ENCODE measurements around the gene PANX2. TPM values are rescaled to one million over a fixed set of nuclear protein-coding genes. Genes with fewer than 3 reads are reported as not detected.

The PANX2 gene
- total RNA-seq, 1 donor from 2014 or later, result 3.0 TPM

DNA sequence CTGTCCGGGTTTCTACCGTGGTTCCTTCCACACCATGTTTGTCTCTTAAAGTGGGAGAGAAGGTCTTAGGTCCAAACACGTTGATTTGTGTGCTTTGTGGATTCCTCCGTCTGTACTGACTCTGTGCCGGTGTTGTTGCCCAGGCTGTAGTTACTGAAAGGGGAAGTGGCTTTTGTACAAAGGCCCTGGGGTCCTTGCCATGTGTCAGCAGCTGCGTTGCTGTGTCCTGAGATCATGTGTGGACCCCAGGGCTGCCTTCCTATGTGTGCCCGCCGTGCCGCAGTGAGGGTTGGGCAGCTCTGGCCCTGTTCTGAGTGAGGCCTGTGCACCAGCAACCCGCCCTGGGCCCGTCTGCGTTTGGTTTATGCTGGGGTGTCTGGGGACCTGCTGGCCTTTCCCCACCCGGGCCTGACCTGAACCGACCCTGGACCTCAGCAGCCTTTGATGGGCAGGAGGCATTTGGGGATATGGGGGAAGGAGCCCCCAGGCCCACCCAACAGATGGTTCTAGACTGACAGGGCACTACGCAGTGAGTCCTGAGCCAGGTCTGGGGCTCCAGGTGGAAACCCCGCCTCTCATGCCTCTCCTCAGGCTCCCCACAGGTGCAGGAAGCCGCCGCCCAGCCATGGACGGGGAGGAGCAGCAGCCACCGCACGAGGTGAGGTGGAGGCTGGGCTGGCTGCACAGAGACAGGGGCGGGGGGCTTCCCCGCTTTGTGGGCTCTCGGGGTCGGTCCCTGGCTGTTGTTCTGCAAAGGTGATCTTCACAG, 22.1 kb downstream of the PANX2 start:
- no peak overlapping the region for H3K4me3 Mint-ChIP-seq (ENCODE audit: unreplicated experiment)
- H3K4me1 Mint-ChIP-seq (ENCODE audit: low read depth), result peaks cover 13% of the 10 kb centered on the region
- no peak for DNase-seq (ENCODE audit: low spot score)
- TF ChIP-seq CTCF (IDR thresholded peaks at IDR 0.05), result no peak
- H3K36me3 Mint-ChIP-seq (ENCODE audit: low read depth), result no peaks in the 10 kb centered on the region
- no peaks in the 10 kb centered on the region for H3K27me3 Mint-ChIP-seq (ENCODE audit: low read depth)
- no peaks in the 10 kb centered on the region for H3K9me3 Mint-ChIP-seq (ENCODE audit: low read depth)
- no peak overlapping the region for H3K27ac Mint-ChIP-seq (ENCODE audit: unreplicated experiment)

GRCh38 chr22:50193621-50194020, 23.1 kb downstream of the PANX2 start:
- H3K4me1 Mint-ChIP-seq (ENCODE audit: low read depth), result peaks cover 13% of the 10 kb centered on the region
- H3K27me3 Mint-ChIP-seq (ENCODE audit: low read depth), result no peaks in the 10 kb centered on the region
- no peak overlapping the region for H3K27ac Mint-ChIP-seq (ENCODE audit: unreplicated experiment)
- TF ChIP-seq CTCF (IDR thresholded peaks at IDR 0.05), result no peak
- no peak for DNase-seq (ENCODE audit: low spot score)
- H3K4me3 Mint-ChIP-seq (ENCODE audit: unreplicated experiment), result no peak overlapping the region
- no peaks in the 10 kb centered on the region for H3K9me3 Mint-ChIP-seq (ENCODE audit: low read depth)
- no peaks in the 10 kb centered on the region for H3K36me3 Mint-ChIP-seq (ENCODE audit: low read depth)

DNA sequence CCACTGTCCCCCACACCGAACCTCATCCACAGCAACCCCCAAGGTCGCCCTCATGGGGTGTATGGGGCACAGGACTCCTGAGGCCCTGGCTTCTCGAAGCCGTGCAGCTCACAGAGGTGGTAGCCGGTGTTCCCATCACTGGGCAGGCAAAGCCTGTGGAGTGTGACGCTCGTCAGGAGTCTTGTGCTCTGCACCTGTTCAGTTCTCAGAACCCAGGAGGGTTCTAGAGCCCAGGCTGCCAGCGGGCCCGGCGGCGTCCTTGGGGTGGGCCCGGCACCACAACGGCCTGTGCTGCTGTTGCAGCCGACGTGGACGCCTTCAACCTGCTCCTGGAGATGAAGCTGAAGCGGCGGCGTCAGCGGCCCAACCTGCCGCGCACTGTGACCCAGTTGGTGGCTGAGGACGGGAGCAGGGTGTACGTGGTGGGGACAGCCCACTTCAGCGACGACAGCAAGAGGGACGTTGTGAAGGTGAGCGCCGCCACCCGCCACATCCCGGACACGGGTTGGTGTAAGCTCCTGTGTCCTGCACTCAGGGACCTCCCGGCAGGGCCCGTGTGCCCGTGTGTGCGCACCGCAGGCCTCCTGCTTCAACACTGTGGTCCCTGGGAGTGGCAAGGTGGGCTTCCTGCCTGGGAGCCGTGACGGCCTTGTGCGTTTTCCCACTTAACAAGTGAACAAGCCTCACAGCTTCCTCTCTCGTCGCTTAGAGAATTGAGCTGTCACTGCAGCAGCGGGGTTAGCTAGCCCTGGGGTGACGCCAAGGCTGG, 23.7 kb downstream of the PANX2 start:
- no peaks in the 10 kb centered on the region for H3K27me3 Mint-ChIP-seq (ENCODE audit: low read depth)
- H3K4me1 Mint-ChIP-seq (ENCODE audit: low read depth), result peaks cover 13% of the 10 kb centered on the region
- H3K27ac Mint-ChIP-seq (ENCODE audit: unreplicated experiment), result no peak overlapping the region
- H3K4me3 Mint-ChIP-seq (ENCODE audit: unreplicated experiment), result no peak overlapping the region
- no peak for TF ChIP-seq CTCF (IDR thresholded peaks at IDR 0.05)
- H3K9me3 Mint-ChIP-seq (ENCODE audit: low read depth), result no peaks in the 10 kb centered on the region
- H3K36me3 Mint-ChIP-seq (ENCODE audit: low read depth), result no peaks in the 10 kb centered on the region
- no peak for DNase-seq (ENCODE audit: low spot score)

DNA sequence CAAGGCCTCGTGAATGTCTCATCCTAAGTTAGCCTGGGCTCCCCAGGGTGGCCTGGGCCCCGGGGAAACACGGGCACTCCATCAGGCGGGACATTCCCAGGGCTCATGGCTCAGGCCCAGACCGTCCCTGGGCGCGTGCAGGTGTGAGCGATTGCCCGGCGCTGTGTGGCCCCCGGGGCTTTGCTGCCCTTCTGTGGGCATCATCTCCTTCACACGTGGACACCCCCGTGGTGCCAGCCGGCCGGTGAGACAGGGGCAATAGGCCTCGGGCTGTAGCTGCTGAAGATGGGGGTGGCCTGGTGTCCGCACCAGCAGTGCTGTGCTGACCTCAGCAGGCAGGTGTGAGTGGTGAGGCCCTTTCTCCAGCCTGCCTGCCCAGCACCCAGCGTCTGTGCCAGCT, 25.7 kb downstream of the PANX2 start:
- no peaks in the 10 kb centered on the region for H3K9me3 Mint-ChIP-seq (ENCODE audit: low read depth)
- peaks cover 11% of the 10 kb centered on the region for H3K4me1 Mint-ChIP-seq (ENCODE audit: low read depth)
- H3K36me3 Mint-ChIP-seq (ENCODE audit: low read depth), result no peaks in the 10 kb centered on the region
- no peak for TF ChIP-seq CTCF (IDR thresholded peaks at IDR 0.05)
- H3K4me3 Mint-ChIP-seq (ENCODE audit: unreplicated experiment), result no peak overlapping the region
- no peak overlapping the region for H3K27ac Mint-ChIP-seq (ENCODE audit: unreplicated experiment)
- no peak for DNase-seq (ENCODE audit: low spot score)
- no peaks in the 10 kb centered on the region for H3K27me3 Mint-ChIP-seq (ENCODE audit: low read depth)

DNA sequence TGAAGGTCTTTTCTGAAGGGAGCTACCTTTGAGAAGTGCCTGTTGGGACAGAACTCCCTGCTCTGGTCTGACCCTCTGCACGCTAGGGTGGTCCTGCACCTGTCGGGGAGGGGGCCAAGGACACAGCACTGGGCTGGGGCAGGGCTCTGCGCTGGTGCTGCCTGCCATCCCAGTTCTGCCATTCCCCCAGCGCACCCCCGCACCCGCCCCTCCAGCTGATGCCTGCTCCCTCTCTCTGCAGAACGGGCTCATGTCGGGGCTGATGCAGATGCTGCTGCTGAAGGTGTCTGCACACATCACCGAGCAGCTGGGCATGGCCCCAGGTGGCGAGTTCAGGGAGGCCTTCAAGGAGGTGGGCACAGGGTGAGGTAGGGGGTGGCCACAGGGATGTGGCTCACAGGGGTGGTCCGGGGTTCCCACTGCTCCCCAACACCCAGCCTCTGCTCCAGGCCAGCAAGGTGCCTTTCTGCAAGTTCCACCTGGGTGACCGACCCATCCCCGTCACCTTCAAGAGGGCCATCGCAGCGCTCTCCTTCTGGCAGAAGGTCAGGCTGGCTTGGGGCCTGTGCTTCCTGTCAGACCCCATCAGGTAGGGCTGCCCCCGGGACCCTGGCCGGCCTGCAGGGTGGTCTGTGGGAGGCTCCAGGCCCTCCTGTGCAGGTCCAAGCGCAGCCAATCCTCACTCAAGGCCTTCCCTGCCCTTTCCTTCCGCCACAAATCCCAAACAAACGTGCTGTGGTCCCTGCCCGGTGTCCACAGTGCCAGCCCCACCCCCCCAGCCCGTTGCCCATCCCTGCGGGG, 26.7 kb downstream of the PANX2 start:
- H3K27me3 Mint-ChIP-seq (ENCODE audit: low read depth), result no peaks in the 10 kb centered on the region

More for the DNA sequence above, 26.7 kb downstream of the PANX2 start:
- no peak for TF ChIP-seq CTCF (IDR thresholded peaks at IDR 0.05)
- no peak overlapping the region for H3K4me3 Mint-ChIP-seq (ENCODE audit: unreplicated experiment)
- no peak for DNase-seq (ENCODE audit: low spot score)
- no peaks in the 10 kb centered on the region for H3K36me3 Mint-ChIP-seq (ENCODE audit: low read depth)
- no peak overlapping the region for H3K27ac Mint-ChIP-seq (ENCODE audit: unreplicated experiment)
- H3K9me3 Mint-ChIP-seq (ENCODE audit: low read depth), result no peaks in the 10 kb centered on the region
- peaks cover 13% of the 10 kb centered on the region for H3K4me1 Mint-ChIP-seq (ENCODE audit: low read depth)

All from chondrocyte (in vitro differentiated cells).